ENCODE measurements around the gene HLA-DRB5.
"Not testable (repeated sequence)": the region's sequence is repeated elsewhere in the genome, so short reads cannot be mapped to it uniquely, and the experiment has no call there.

Gene HLA-DRB5

GRCh38 chr6:32551410-32551809, 21.3 kb upstream of the HLA-DRB5 start:
- TF ChIP-seq GATA1 (IDR thresholded peaks at IDR 0.05; ENCODE audit: low read depth, low read length): no peak
- TF ChIP-seq POLR2A (IDR thresholded peaks at IDR 0.05; ENCODE audit: low read length): no peak
- no peak for DNase-seq

DNA sequence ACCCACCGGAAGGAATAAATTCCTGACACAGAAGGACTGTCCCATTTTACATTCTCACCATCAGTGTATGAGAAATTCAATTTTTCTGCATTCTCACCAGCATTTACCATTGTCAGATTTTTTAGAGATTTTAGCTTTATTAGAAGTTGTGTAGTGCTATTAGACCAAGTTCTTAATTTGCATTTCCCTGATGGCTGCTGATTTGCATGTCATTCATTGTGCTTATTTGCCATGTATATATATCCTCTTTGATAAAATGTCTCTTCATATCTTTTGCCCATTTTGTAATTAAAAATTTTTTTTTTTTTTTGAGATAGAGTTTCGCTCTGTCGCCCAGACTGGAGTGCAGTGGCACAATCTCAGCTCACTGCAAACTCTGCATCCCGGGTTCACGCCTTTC, 9.8 kb upstream of the HLA-DRB5 start:
- TF ChIP-seq POLR2A (IDR thresholded peaks at IDR 0.05; ENCODE audit: low read length) (no peak), GATA1 (IDR thresholded peaks at IDR 0.05; ENCODE audit: low read depth, low read length) (no peak)
- DNase-seq: no peak

DNA sequence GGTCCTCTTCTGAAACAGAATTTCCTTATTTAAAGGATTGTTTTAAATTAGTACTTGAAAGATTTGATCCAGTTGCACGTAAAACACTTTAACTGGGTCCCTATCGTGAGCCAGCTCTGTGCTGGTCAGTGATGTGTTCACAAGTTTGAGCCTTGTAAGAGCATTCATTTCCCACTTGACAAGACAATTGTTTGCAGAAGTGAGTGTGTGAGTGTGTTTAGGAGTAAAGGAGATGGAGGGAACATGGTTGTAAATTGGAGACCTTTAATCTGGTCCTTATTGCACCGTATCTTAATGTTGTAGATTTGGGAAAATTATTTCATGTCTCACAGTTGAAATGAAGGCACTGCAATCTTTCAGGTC, 325 bp upstream of the HLA-DRB5 start:
- not testable (repeated sequence) for DNase-seq

DNA sequence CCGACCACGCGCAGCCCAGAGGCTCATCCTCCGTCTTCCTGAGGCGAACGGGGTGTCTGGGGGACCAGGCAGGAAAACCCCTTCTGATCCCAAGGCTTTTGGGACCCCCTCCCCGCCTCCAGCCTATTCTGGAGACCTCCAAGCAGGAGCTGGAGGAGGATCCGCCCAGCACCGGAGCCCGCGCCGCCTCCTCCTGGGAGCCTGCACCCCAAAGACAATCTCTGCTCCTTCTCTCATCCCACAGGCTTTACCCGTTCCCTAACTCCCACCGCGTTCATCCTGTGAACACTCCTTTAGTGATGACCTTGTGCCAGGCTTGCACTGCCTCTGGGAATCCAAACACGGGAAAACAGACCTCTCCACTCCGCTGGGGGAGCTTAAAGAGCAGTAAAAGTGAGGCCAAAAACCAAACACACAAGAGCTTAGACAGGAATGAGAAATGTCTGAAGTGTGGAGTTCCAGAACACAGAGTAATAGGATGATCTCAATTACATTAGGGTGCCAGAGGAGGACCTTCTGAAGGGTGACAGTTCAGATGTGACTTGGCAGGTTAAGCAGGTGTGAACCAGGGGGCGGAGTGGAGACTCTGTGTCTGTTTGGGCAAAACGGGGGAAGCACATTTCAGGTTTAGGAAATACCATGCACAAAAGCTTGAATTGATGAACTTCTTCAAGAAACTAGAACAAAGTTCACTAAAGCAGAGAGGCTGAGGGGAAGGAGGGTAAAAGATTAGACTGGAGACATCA, 7.6 kb downstream of the HLA-DRB5 start:
- DNase-seq: no peak
- no peak for TF ChIP-seq POLR2A (IDR thresholded peaks at IDR 0.05; ENCODE audit: low read length)
- TF ChIP-seq GATA1 (IDR thresholded peaks at IDR 0.05; ENCODE audit: low read depth, low read length): no peak

- DNase-seq: no peak
- no peak for TF ChIP-seq POLR2A (IDR thresholded peaks at IDR 0.05; ENCODE audit: low read length)
- TF ChIP-seq GATA1 (IDR thresholded peaks at IDR 0.05; ENCODE audit: low read depth, low read length): no peak
Measured at GRCh38 chr6:32519910-32520258, 10.2 kb downstream of the HLA-DRB5 start.

GRCh38 chr6:32519118-32519909, 10.8 kb downstream of the HLA-DRB5 start:
- no peak for DNase-seq
- TF ChIP-seq GATA1 (IDR thresholded peaks at IDR 0.05; ENCODE audit: low read depth, low read length) (no peak), POLR2A (IDR thresholded peaks at IDR 0.05; ENCODE audit: low read length) (no peak)

- DNase-seq: no peak
- TF ChIP-seq GATA1 (IDR thresholded peaks at IDR 0.05; ENCODE audit: low read depth, low read length) (no peak), POLR2A (IDR thresholded peaks at IDR 0.05; ENCODE audit: low read length) (no peak)
Measured at GRCh38 chr6:32517654-32518445, 12.2 kb downstream of the HLA-DRB5 start.

DNA sequence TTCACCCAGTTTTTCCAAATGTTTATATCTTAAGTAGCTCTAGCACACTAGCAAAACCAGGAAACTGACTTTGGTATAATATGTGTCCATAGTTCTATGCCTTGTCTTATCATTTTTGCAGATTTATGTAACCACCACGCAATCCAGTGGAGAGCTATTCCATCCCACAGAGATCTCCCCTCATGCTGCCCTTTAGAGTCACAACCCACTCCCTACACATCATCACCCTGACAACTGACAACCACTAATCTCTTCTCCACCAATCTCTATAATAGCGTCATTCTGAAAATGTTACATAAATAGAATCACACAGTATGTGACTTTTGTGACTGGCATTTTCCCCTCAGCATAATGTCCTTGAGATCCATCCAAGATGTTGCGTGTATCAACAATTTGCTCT, 29.1 kb downstream of the HLA-DRB5 start:
- TF ChIP-seq GATA1 (IDR thresholded peaks at IDR 0.05; ENCODE audit: low read depth, low read length) (no peak), POLR2A (IDR thresholded peaks at IDR 0.05; ENCODE audit: low read length) (no peak)
- no peak for DNase-seq

- DNase-seq: no peak
- TF ChIP-seq POLR2A (IDR thresholded peaks at IDR 0.05; ENCODE audit: low read length): no peak
- TF ChIP-seq GATA1 (IDR thresholded peaks at IDR 0.05; ENCODE audit: low read depth, low read length): no peak
Measured at GRCh38 chr6:32492351-32492750, 37.7 kb downstream of the HLA-DRB5 start.

DNA sequence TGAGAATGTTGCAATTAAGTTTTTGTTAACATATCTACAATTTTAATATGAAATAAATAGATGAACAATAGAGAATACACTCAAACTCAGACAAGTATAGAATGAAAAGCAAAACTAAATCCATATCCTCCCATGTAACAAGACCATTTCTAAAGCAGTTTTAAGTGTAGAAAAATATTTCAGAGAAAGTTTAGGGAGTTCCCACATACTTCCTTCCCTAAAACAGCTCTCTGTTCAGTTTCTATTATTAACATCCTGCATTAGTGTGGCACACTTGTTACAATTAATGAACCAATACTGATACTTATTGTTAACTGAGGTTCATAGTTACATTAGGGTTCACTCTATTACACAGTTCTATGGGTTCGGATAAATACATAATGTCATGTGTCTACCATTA, 38.4 kb downstream of the HLA-DRB5 start:
- TF ChIP-seq POLR2A (IDR thresholded peaks at IDR 0.05; ENCODE audit: low read length) (no peak), GATA1 (IDR thresholded peaks at IDR 0.05; ENCODE audit: low read depth, low read length) (no peak)
- no peak for DNase-seq

DNA sequence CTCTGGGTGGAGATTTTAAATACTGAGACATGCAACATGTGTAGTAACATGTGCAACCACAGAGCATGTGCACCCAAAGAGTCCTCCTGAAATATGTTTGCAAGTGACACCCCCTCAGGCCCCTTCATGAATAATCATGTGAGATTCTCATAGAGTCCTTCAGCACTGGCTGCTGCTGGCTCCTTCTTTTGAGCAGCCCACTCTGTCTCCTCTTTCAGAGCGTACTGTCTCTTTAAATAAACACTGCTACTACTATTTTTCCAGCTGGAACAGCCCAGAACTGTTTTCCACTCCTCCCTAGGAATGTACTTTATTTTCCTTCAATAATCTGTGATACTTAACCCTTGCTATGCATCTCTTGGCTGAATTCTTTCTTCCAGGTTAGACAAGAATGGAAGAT, 42.0 kb downstream of the HLA-DRB5 start:
- no peak for DNase-seq
- TF ChIP-seq POLR2A (IDR thresholded peaks at IDR 0.05; ENCODE audit: low read length) (no peak), GATA1 (IDR thresholded peaks at IDR 0.05; ENCODE audit: low read depth, low read length) (no peak)

DNA sequence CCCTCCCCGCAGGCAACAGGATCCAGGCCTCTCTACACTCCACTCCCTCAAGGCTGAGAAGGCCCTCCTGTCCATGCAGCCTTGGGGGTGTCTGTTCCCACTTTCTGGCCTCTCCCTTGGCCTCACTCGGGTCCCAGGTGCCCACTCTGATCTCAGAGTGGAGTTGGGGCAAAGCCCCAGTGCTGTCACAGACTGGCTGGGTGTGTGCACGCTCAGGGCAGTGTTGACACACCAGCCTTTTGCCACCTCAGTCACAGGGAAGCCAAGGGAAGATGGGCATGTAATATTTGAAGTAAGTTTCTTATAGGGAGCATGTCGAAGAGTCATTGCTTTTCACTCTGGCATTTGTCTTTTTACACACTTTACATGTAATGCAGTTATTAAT, 45.5 kb downstream of the HLA-DRB5 start:
- no peak for TF ChIP-seq POLR2A (IDR thresholded peaks at IDR 0.05; ENCODE audit: low read length)
- TF ChIP-seq GATA1 (IDR thresholded peaks at IDR 0.05; ENCODE audit: low read depth, low read length): no peak
- DNase-seq: no peak

DNA sequence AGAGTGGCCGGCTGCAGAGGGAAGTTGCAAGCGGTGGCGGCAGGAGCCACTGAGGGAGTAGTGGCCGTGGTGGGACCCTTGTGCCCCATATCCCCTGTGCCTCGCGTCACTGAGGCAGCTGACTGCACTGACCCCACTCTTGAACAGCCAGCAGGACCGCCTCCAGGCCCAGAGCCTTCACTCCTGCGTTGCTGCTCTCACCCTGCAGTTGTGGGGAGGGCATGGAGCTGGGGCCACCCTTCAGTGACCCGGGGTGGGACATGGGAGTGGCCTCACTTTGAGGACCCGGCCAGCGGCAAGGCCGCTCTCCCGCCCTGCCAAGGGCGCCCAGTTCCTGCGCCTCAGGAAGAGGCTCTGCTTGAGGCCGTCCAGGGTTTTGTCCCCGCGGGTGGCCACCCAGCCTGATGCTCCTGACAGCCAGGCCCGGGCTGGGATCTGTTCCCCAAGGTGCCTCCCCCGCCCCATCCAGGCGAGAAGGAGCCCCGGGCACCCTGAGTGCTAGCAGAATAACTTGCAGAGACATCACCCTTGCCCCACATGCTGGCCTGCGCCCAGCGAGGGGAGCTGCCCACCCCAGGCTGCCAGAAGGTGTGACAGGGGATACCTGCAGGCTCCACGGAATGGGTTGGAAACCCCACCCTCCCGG, 46.0 kb downstream of the HLA-DRB5 start:
- TF ChIP-seq GATA1 (IDR thresholded peaks at IDR 0.05; ENCODE audit: low read depth, low read length) (no peak), POLR2A (IDR thresholded peaks at IDR 0.05; ENCODE audit: low read length) (no peak)
- DNase-seq: no peak
